ENCODE data around the gene MYO7A.

The MYO7A gene

DNA sequence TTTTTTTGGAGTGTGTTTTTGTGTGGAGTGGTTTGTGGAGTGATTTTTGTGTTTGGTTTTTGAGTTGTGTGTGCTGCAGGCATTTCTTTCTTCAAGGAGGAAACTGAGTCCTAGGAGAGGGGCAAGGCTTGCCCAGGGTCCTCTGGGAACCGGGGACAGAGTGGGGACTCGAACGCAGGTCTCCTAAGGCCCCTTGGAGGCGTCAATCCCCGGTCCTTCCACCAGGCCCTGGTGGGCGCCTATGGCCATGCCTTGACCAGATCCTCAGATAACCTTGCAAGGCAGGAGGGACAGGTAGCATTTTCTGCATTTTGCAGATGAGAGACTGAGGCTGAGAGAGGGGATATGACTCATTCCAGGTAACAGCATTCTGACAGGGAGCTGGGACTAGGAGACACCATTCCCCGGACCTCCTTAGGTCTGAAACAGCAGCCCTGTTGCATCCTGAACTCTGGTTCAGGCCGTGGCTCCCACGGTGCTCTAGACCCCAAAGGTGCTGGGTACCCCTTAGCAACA is 39.1 kb downstream of the MYO7A start:
- Histone ChIP-seq H2AFZ (ENCODE audit: low read length) (no peak overlapping the region), H3K36me3 (replicated peaks; ENCODE audit: insufficient read depth, low read length) (no peaks in the 10 kb centered on the region), H3K4me1 (ENCODE audit: low read length) (no peaks in the 10 kb centered on the region), H3K4me2 (ENCODE audit: low read depth, low read length) (no peak overlapping the region), H3K27me3 (replicated peaks; ENCODE audit: insufficient read depth, low read length) (no peaks in the 10 kb centered on the region), H3K27ac (ENCODE audit: low read length) (no peak overlapping the region), H3F3A (ENCODE audit: insufficient read depth, low read length) (no peaks in the 10 kb centered on the region), H3K79me2 (ENCODE audit: low read length) (no peaks in the 10 kb centered on the region), H4K20me1 (ENCODE audit: insufficient read depth, low read length) (no peaks in the 10 kb centered on the region), H3K9me2 (replicated peaks; ENCODE audit: insufficient read depth, low read length) (no peaks in the 10 kb centered on the region), H3K9me3 (replicated peaks; ENCODE audit: insufficient read depth, low read length) (no peaks in the 10 kb centered on the region), H3K9ac (ENCODE audit: low read length) (no peak overlapping the region), H3K4me3 (ENCODE audit: low read length) (no peak overlapping the region)
- no peak for TF ChIP-seq EZH2 (optimal IDR thresholded peaks at IDR 0.05; ENCODE audit: low read depth, low read length)
- no peak for DNase-seq

DNA sequence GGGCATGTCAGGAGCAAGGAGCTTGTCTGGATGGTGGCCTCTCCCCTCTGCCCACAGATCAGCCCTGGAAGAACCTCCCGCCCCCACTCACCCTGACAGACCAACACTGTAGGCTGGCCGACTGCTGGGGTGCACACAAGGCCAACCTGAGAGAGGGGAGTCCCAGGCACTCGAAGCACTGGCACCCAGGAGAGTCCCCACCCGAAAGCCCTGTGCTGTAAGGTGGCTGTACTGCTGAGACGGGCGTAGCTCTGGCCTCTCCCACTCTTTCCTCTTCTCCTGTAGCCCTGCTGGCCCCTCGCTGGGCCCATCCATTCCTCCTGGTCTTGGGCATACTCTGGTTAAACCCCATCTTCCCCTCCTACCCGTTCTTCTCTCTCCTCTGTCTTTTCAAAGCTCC is 39.7 kb downstream of the MYO7A start:
- DNase-seq: no peak
- Histone ChIP-seq H3K79me2 (ENCODE audit: low read length) (no peaks in the 10 kb centered on the region), H3F3A (ENCODE audit: insufficient read depth, low read length) (no peaks in the 10 kb centered on the region), H4K20me1 (ENCODE audit: insufficient read depth, low read length) (no peaks in the 10 kb centered on the region), H3K9ac (ENCODE audit: low read length) (no peak overlapping the region), H3K27me3 (replicated peaks; ENCODE audit: insufficient read depth, low read length) (no peaks in the 10 kb centered on the region), H3K4me3 (ENCODE audit: low read length) (no peak overlapping the region), H3K27ac (ENCODE audit: low read length) (no peak overlapping the region), H3K4me1 (ENCODE audit: low read length) (no peaks in the 10 kb centered on the region), H3K36me3 (replicated peaks; ENCODE audit: insufficient read depth, low read length) (no peaks in the 10 kb centered on the region), H2AFZ (ENCODE audit: low read length) (no peak overlapping the region), H3K4me2 (ENCODE audit: low read depth, low read length) (no peak overlapping the region), H3K9me2 (replicated peaks; ENCODE audit: insufficient read depth, low read length) (no peaks in the 10 kb centered on the region), H3K9me3 (replicated peaks; ENCODE audit: insufficient read depth, low read length) (no peaks in the 10 kb centered on the region)
- TF ChIP-seq EZH2 (optimal IDR thresholded peaks at IDR 0.05; ENCODE audit: low read depth, low read length): no peak
- no peak for TF ChIP-seq EZH2phosphoT487 (IDR thresholded peaks at IDR 0.05; ENCODE audit: low read length)
- TF ChIP-seq, protein P1, sequence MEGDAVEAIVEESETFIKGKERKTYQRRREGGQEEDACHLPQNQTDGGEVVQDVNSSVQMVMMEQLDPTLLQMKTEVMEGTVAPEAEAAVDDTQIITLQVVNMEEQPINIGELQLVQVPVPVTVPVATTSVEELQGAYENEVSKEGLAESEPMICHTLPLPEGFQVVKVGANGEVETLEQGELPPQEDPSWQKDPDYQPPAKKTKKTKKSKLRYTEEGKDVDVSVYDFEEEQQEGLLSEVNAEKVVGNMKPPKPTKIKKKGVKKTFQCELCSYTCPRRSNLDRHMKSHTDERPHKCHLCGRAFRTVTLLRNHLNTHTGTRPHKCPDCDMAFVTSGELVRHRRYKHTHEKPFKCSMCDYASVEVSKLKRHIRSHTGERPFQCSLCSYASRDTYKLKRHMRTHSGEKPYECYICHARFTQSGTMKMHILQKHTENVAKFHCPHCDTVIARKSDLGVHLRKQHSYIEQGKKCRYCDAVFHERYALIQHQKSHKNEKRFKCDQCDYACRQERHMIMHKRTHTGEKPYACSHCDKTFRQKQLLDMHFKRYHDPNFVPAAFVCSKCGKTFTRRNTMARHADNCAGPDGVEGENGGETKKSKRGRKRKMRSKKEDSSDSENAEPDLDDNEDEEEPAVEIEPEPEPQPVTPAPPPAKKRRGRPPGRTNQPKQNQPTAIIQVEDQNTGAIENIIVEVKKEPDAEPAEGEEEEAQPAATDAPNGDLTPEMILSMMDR (IDR thresholded peaks at IDR 0.05; ENCODE audit: low read length): no peak

GRCh38 chr11:77170107-77170506 is 42.1 kb downstream of the MYO7A start:
- DNase-seq: no peak
- Histone ChIP-seq H4K20me1 (ENCODE audit: insufficient read depth, low read length) (no peaks in the 10 kb centered on the region), H3K4me1 (ENCODE audit: low read length) (no peaks in the 10 kb centered on the region), H3K4me3 (ENCODE audit: low read length) (no peak overlapping the region), H3K4me2 (ENCODE audit: low read depth, low read length) (no peak overlapping the region), H3F3A (ENCODE audit: insufficient read depth, low read length) (no peaks in the 10 kb centered on the region), H2AFZ (ENCODE audit: low read length) (no peak overlapping the region), H3K9me3 (replicated peaks; ENCODE audit: insufficient read depth, low read length) (no peaks in the 10 kb centered on the region), H3K36me3 (replicated peaks; ENCODE audit: insufficient read depth, low read length) (no peaks in the 10 kb centered on the region), H3K79me2 (ENCODE audit: low read length) (no peaks in the 10 kb centered on the region), H3K9me2 (replicated peaks; ENCODE audit: insufficient read depth, low read length) (no peaks in the 10 kb centered on the region), H3K27me3 (replicated peaks; ENCODE audit: insufficient read depth, low read length) (no peaks in the 10 kb centered on the region), H3K9ac (ENCODE audit: low read length) (no peak overlapping the region), H3K27ac (ENCODE audit: low read length) (no peak overlapping the region)
- TF ChIP-seq, protein P1 (IDR thresholded peaks at IDR 0.05; ENCODE audit: low read length): no peak
- TF ChIP-seq EZH2phosphoT487 (IDR thresholded peaks at IDR 0.05; ENCODE audit: low read length) (no peak), EZH2 (optimal IDR thresholded peaks at IDR 0.05; ENCODE audit: low read depth, low read length) (no peak)

- no peak overlapping the region for H3K9ac ChIP-seq (ENCODE audit: low read length)
- H4K20me1 ChIP-seq (ENCODE audit: insufficient read depth, low read length): no peaks in the 10 kb centered on the region
- H3K9me2 ChIP-seq (replicated peaks; ENCODE audit: insufficient read depth, low read length): no peaks in the 10 kb centered on the region
- H3K4me2 ChIP-seq (ENCODE audit: low read depth, low read length): no peak overlapping the region
- H3K4me1 ChIP-seq (ENCODE audit: low read length): no peaks in the 10 kb centered on the region
- H3K79me2 ChIP-seq (ENCODE audit: low read length): no peaks in the 10 kb centered on the region
- H2AFZ ChIP-seq (ENCODE audit: low read length): no peak overlapping the region
- no peak for DNase-seq
- no peaks in the 10 kb centered on the region for H3K36me3 ChIP-seq (replicated peaks; ENCODE audit: insufficient read depth, low read length)
- no peak overlapping the region for H3K4me3 ChIP-seq (ENCODE audit: low read length)
- TF ChIP-seq, protein P1 (IDR thresholded peaks at IDR 0.05; ENCODE audit: low read length): no peak
- TF ChIP-seq EZH2phosphoT487 (IDR thresholded peaks at IDR 0.05; ENCODE audit: low read length) (no peak), EZH2 (optimal IDR thresholded peaks at IDR 0.05; ENCODE audit: low read depth, low read length) (no peak)
- H3F3A ChIP-seq (ENCODE audit: insufficient read depth, low read length): no peaks in the 10 kb centered on the region
- no peaks in the 10 kb centered on the region for H3K27me3 ChIP-seq (replicated peaks; ENCODE audit: insufficient read depth, low read length)
- H3K9me3 ChIP-seq (replicated peaks; ENCODE audit: insufficient read depth, low read length): no peaks in the 10 kb centered on the region
- H3K27ac ChIP-seq (ENCODE audit: low read length): no peak overlapping the region
Observed at GRCh38 chr11:77171254-77171653, 43.2 kb downstream of the MYO7A start.

Data from MM.1S (cell line).